Neural cell (in vitro differentiated cells): Measurements from ENCODE around the gene ZNF628. TPM values are rescaled to one million over a fixed set of nuclear protein-coding genes. Genes with fewer than 3 reads are reported as not detected.

ENCODE experiments used
- H2AFZ ChIP-seq: fragments of 200-600, 300-800 bp; sonication (generic), shearing (Covaris generic); 2 replicates; pipeline ENCODE4 v1.6.0; 2014; ENCODE audit warnings: low read depth, mild to moderate bottlenecking, antibody characterized with exemption, low read length, moderate library complexity
- H3F3A ChIP-seq: fragments of 200-600 bp; shearing (Covaris generic); 2 replicates; pipeline ENCODE4 v1.6.1; 2016; ENCODE audit warnings: mild to moderate bottlenecking, moderate library complexity, mixed read lengths, antibody characterized with exemption, low read length; ENCODE audit not compliant: insufficient read depth, poor library complexity, severe bottlenecking
- H3K27ac ChIP-seq: fragments of 200-600, 300-800 bp; sonication (generic), shearing (Covaris generic); 2 replicates; pipeline ENCODE4 v1.5.1; 2014; ENCODE audit warnings: mild to moderate bottlenecking, low read length, moderate library complexity
- H3K27me3 ChIP-seq: fragments of 300-800, 200-600 bp; sonication (generic), shearing (Covaris generic); 2 replicates; pipeline ENCODE4 v1.6.0; 2014; ENCODE audit warnings: mild to moderate bottlenecking, low read depth, low read length, moderate library complexity; ENCODE audit not compliant: insufficient read depth
- H3K36me3 ChIP-seq: fragments of 300-800, 200-600 bp; sonication (generic), shearing (Covaris generic); 2 replicates; pipeline ENCODE4 v1.5.1; 2014; ENCODE audit warnings: mild to moderate bottlenecking, antibody characterized with exemption, low read length, moderate library complexity; ENCODE audit not compliant: insufficient read depth
- H3K4me2 ChIP-seq: fragments of 300-800, 200-600 bp; sonication (generic), shearing (Covaris generic); 2 replicates; pipeline ENCODE4 v1.6.0; 2014; ENCODE audit warnings: mild to moderate bottlenecking, low read length
- H3K4me3 ChIP-seq: fragments of 300-800, 200-600 bp; sonication (generic), shearing (Covaris generic); 2 replicates; pipeline ENCODE4 v1.5.1; 2014; ENCODE audit warnings: mild to moderate bottlenecking, low read length, moderate library complexity
- H3K79me2 ChIP-seq: fragments of 200-600 bp; shearing (Covaris generic); replicated peaks from 2 replicates; pipeline ENCODE4 v1.6.0; 2014; ENCODE audit warnings: mild to moderate bottlenecking, low read length, moderate library complexity; ENCODE audit not compliant: insufficient read depth
- H3K9ac ChIP-seq: fragments of 300-800, 200-600 bp; sonication (generic), shearing (Covaris generic); 2 replicates; pipeline ENCODE4 v1.6.1; 2016; ENCODE audit warnings: mild to moderate bottlenecking, low read length, mixed read lengths
- H3K9me2 ChIP-seq: fragments of 200-600 bp; shearing (Covaris generic); 2 replicates; pipeline ENCODE4 v1.6.1; 2016; ENCODE audit warnings: mild to moderate bottlenecking, low read length, mixed read lengths; ENCODE audit not compliant: insufficient read depth
- H3K9me3 ChIP-seq: fragments of 200-600, 300-800 bp; sonication (generic), shearing (Covaris generic); 2 replicates; pipeline ENCODE4 v1.6.1; 2016; ENCODE audit warnings: mild to moderate bottlenecking, mixed run types, low read length, moderate library complexity, mixed read lengths
- H4K20me1 ChIP-seq: fragments of 200-600 bp; shearing (Covaris generic); 2 replicates; pipeline ENCODE4 v1.6.1; 2016; ENCODE audit warnings: mild to moderate bottlenecking, mixed run types; ENCODE audit not compliant: insufficient read depth
- CTCF ChIP-seq: fragments of 450-650 bp; IDR thresholded peaks from 2 replicates; pipeline ENCODE4 v1.5.1; 2014; ENCODE audit warnings: antibody characterized with exemption, mild to moderate bottlenecking, moderate library complexity; ENCODE audit not compliant: poor library complexity, severe bottlenecking
- EP300 ChIP-seq: fragments of 450-650 bp; conservative IDR thresholded peaks from 2 replicates; pipeline ENCODE4 v1.6.1; 2014; ENCODE audit warnings: antibody characterized with exemption, mild to moderate bottlenecking, moderate library complexity; ENCODE audit not compliant: poor library complexity, severe bottlenecking
- EZH2 ChIP-seq: fragments of 200-600, 300-800 bp; shearing (Covaris generic), sonication (generic); IDR thresholded peaks from 2 replicates; pipeline ENCODE4 v1.6.1; 2014; ENCODE audit warnings: antibody characterized with exemption, low read length, borderline replicate concordance, mild to moderate bottlenecking; ENCODE audit not compliant: insufficient read depth, poor library complexity, severe bottlenecking
- MXI1 ChIP-seq: fragments of 450-650 bp; conservative IDR thresholded peaks from 2 replicates; pipeline ENCODE4 v1.6.1; 2014; ENCODE audit warnings: antibody characterized with exemption, mild to moderate bottlenecking; ENCODE audit not compliant: poor library complexity, severe bottlenecking
- POLR2AphosphoS5 ChIP-seq: IDR thresholded peaks from 2 replicates; pipeline ENCODE4 v1.6.1; 2012
- RAD21 ChIP-seq: fragments of 450-650 bp; conservative IDR thresholded peaks from 2 replicates; pipeline ENCODE4 v1.6.1; 2014; ENCODE audit warnings: antibody characterized with exemption, mild to moderate bottlenecking, moderate library complexity
- REST ChIP-seq: IDR thresholded peaks from 2 replicates; pipeline ENCODE4 v1.6.1; 2012; ENCODE audit warnings: borderline replicate concordance
- SMC3 ChIP-seq: fragments of 450-650 bp; conservative IDR thresholded peaks from 2 replicates; pipeline ENCODE4 v1.6.1; 2014; ENCODE audit warnings: antibody characterized with exemption, mild to moderate bottlenecking, moderate library complexity; ENCODE audit not compliant: poor library complexity
- TAF1 ChIP-seq: IDR thresholded peaks from 2 replicates; pipeline ENCODE4 v1.6.1; 2012; ENCODE audit warnings: low read depth
- polyA plus RNA-seq: library from polyadenylated mRNA; depleted of rRNA; stranded (reverse); fragments of >200 nt; gene quantifications from 2 replicates; pipeline ENCODE4 v1.2.3, GENCODE V29; 2014

The ZNF628 gene
- polyA plus RNA-seq, 1 donor from 2014 or later: 0.37 TPM

- Histone ChIP-seq H2AFZ (no peak overlapping the region), H3K4me3 (no peak overlapping the region), H3K9me2 (no peaks in the 10 kb centered on the region), H3K27me3 (no peaks in the 10 kb centered on the region), H4K20me1 (no peaks in the 10 kb centered on the region), H3K4me2 (no peak overlapping the region), H3K9ac (no peak overlapping the region), H3K27ac (no peak overlapping the region), H3K9me3 (no peaks in the 10 kb centered on the region), H3F3A (no peaks in the 10 kb centered on the region), H3K79me2 (no peaks in the 10 kb centered on the region), H3K36me3 (no peaks in the 10 kb centered on the region)
- no peak for TF ChIP-seq SMC3
- TF ChIP-seq EZH2: no peak
- no peak for TF ChIP-seq REST
- TF ChIP-seq POLR2AphosphoS5: no peak
- TF ChIP-seq EP300: no peak
- TF ChIP-seq MXI1: no peak
- no peak for TF ChIP-seq CTCF
- TF ChIP-seq RAD21: no peak
- no peak for TF ChIP-seq TAF1
Measured at GRCh38 chr19:55520691-55521292, 44.4 kb downstream of the ZNF628 start.

DNA sequence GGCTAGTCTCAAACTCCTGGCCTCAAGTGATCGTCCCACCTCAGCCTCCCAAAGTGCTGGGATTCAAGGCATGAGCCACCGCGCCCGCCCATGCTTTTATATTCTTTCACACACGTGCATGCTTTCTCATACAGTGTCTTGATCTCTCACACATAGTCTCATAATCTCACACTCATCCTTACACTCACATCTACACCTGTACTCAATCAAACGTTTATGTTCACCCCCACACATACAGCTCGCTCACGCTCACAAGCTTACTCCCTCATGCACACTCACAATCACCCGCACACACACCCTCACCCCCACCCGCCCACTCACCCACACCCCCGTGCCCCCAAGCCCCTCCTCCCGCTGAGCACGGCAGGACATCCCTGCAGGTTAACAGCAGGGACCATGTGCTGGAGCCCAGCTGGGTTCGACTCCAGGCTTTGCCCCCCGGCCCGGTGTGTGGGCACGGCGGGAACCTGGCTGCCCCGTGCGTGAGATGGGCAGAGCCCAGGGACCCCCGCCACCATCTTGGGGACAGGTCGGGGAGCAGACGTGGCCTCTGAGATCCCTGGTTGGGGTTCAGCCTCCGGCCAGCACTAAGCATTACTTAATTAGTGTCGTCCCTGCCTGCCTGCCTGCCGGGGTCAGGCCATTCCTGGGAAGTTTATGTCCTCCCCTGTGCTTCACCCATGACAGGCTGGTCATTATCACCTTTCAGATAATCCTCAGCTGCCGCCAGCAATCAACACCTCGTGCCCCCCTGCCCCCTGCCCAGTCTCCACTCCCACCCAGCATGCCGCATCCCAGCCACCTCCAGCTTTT, 49.1 kb downstream of the ZNF628 start:
- TF ChIP-seq SMC3 (no peak), EZH2 (no peak), RAD21 (no peak), POLR2AphosphoS5 (no peak), MXI1 (no peak), CTCF (no peak), EP300 (no peak)
- Histone ChIP-seq H3F3A (no peaks in the 10 kb centered on the region), H3K9me3 (no peaks in the 10 kb centered on the region), H4K20me1 (no peaks in the 10 kb centered on the region), H3K9me2 (no peaks in the 10 kb centered on the region), H3K27me3 (no peaks in the 10 kb centered on the region), H3K9ac (no peak overlapping the region), H3K4me3 (no peak overlapping the region), H3K36me3 (no peaks in the 10 kb centered on the region), H3K27ac (no peak overlapping the region), H3K79me2 (no peaks in the 10 kb centered on the region), H2AFZ (no peak overlapping the region), H3K4me2 (no peak overlapping the region)
